Mammary epithelial cell (primary cell): ENCODE data around the gene IL10.

Experiments
- CTCF ChIP-seq, 2 donors: IDR thresholded peaks in 1 of 2; conservative IDR thresholded peaks in 1 of 2; 2 replicates each; pipeline ENCODE4 v1.5.1; 2011 to 2012; ENCODE audit warnings: inconsistent platforms in 2 of 2, low read length in 2 of 2, mild to moderate bottlenecking in 2 of 2, control low read depth in 1 of 2, low read depth in 1 of 2; ENCODE audit not compliant: insufficient read depth in 1 of 2; ENCODE audit errors: extremely low read depth in 1 of 2
- EZH2 ChIP-seq: IDR thresholded peaks from 2 replicates; pipeline ENCODE4 v1.6.1; 2012; ENCODE audit warnings: low read length, inconsistent platforms, borderline replicate concordance

DNA sequence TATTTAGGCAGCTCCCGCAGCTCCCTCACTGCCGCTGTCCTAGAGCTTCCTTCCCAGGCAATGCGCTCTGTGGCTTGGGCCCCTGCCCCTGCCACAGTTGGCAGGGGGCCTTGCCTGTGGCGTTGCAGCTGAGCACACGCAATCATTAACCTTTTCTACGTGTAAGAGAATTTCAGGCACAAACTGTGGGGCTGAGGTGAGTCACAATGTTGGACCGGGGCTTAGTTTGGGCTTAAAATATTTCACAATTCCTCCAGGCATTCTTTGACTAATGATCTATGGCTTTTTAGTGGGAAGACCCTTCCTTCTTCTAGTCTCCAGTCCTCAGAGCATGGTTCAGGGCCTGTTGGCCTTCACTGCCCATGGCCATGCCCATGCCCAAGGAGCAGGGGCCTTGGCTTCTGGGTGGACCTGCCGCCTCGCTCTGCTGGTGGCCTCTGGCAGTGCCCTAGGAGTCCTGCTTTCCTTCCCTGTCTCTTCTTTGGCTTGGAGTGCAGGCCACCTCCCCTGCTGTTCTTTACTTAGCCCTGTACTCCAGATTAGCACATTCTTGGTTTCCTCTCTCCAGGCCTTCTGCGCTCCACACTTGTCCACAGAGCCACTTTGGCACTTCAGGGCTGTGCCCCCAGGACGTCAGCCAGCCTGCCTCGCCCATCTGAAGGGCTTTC lies 48.4 kb downstream of the IL10 start:
- TF ChIP-seq CTCF (conservative IDR thresholded peaks at IDR 0.05 in 1 of 2, IDR thresholded peaks at IDR 0.05 in 1 of 2; ENCODE audit: extremely low read depth in 1 of 2, insufficient read depth in 1 of 2, low read depth in 1 of 2, low read length in 2 of 2) (no peak), EZH2 (no peak)
